GM23338 (cell line): ENCODE results near the gene MESP1. TPM values are rescaled to one million over a fixed set of nuclear protein-coding genes. Genes with fewer than 3 reads are reported as not detected.

Experiments used
- ATAC-seq: fragments of 200-7000 bp; cut with Tn5 transposase; 3 replicates; pipeline ENCODE4 v1.9.1; 2020
- DNase-seq: peaks from one replicate; pipeline ENCODE4 v3.0.0-alpha.2; 2015; ENCODE audit warnings: low spot score
- H2AFZ ChIP-seq: fragments of 200-600 bp; sonication (generic); 2 replicates; pipeline ENCODE4 v1.8.0; 2016; ENCODE audit warnings: antibody characterized with exemption, mild to moderate bottlenecking, moderate library complexity
- H3F3A ChIP-seq: fragments of 200-600 bp; sonication (generic); replicated peaks from 2 replicates; pipeline ENCODE4 v1.8.0; 2017; ENCODE audit warnings: antibody characterized with exemption, mixed run types, low read depth
- H3K27ac ChIP-seq: fragments of 200-600 bp; sonication (generic); 2 replicates; pipeline ENCODE4 v1.6.1; 2016; ENCODE audit warnings: low read depth
- H3K27me3 ChIP-seq: fragments of 200-600 bp; sonication (generic); 2 replicates; pipeline ENCODE4 v1.8.0; 2016; ENCODE audit warnings: mild to moderate bottlenecking, mixed run types, moderate library complexity; ENCODE audit not compliant: insufficient read depth
- H3K36me3 ChIP-seq: fragments of 200-600 bp; sonication (generic); 2 replicates; pipeline ENCODE4 v1.8.0; 2016; ENCODE audit warnings: mild to moderate bottlenecking; ENCODE audit not compliant: insufficient read depth
- H3K4me1 ChIP-seq: fragments of 200-600 bp; sonication (generic); 2 replicates; pipeline ENCODE4 v1.8.0; 2016; ENCODE audit warnings: mild to moderate bottlenecking, moderate library complexity; ENCODE audit not compliant: insufficient read depth
- H3K4me2 ChIP-seq: fragments of 200-600 bp; sonication (generic); 2 replicates; pipeline ENCODE4 v1.7.1; 2017; ENCODE audit warnings: mixed run types
- H3K4me3 ChIP-seq: fragments of 200-600 bp; sonication (generic); 2 replicates; pipeline ENCODE4 v1.6.1; 2016; ENCODE audit warnings: mixed run types
- H3K79me2 ChIP-seq: fragments of 200-600 bp; sonication (generic); replicated peaks from 2 replicates; pipeline ENCODE4 v1.8.0; 2017; ENCODE audit warnings: mild to moderate bottlenecking; ENCODE audit not compliant: insufficient read depth
- H3K9me2 ChIP-seq: fragments of 200-600 bp; sonication (generic); 2 replicates; pipeline ENCODE4 v1.8.0; 2017; ENCODE audit not compliant: insufficient read depth
- H4K20me1 ChIP-seq: fragments of 200-600 bp; sonication (generic); replicated peaks from 2 replicates; pipeline ENCODE4 v1.8.0; 2017; ENCODE audit warnings: mild to moderate bottlenecking; ENCODE audit not compliant: insufficient read depth
- H3K27ac Mint-ChIP-seq: 2 replicates; pipeline ENCODE4 v1.8.0; 2020; ENCODE audit warnings: inconsistent platforms, mild to moderate bottlenecking, moderate library complexity, mixed read lengths
- H3K27me3 Mint-ChIP-seq: 3 replicates; pipeline ENCODE4 v1.8.0; 2022; ENCODE audit warnings: low read depth, mild to moderate bottlenecking, moderate library complexity, mixed read lengths, inconsistent platforms; ENCODE audit not compliant: insufficient read depth, poor library complexity
- H3K36me3 Mint-ChIP-seq: 3 replicates; pipeline ENCODE4 v1.8.0; 2021; ENCODE audit warnings: low read depth, mild to moderate bottlenecking, inconsistent platforms, moderate library complexity, mixed read lengths
- H3K4me1 Mint-ChIP-seq: 3 replicates; pipeline ENCODE4 v1.8.0; 2020; ENCODE audit warnings: mild to moderate bottlenecking, inconsistent platforms, mixed read lengths
- H3K4me3 Mint-ChIP-seq: 3 replicates; pipeline ENCODE4 v1.8.0; 2021; ENCODE audit warnings: moderate library complexity, mild to moderate bottlenecking, inconsistent platforms, mixed read lengths
- H3K9me3 Mint-ChIP-seq: 3 replicates; pipeline ENCODE4 v1.8.0; 2020; ENCODE audit warnings: moderate library complexity, mild to moderate bottlenecking, inconsistent platforms, mixed read lengths
- CREB1 ChIP-seq: fragments of 250-450 bp; sonication (Bioruptor Pico); IDR thresholded peaks from 2 replicates; pipeline ENCODE4 v1.5.0; 2020; ENCODE audit warnings: low read depth, mild to moderate bottlenecking, moderate library complexity
- EZH2 ChIP-seq: fragments of 200-600 bp; sonication (generic); IDR thresholded peaks from one replicate; pipeline ENCODE4 v1.8.0; 2017; ENCODE audit warnings: antibody characterized with exemption, mild to moderate bottlenecking, low read depth; ENCODE audit not compliant: unreplicated experiment
- JUNB ChIP-seq: IDR thresholded peaks from one replicate; pipeline ENCODE4 v1.6.1; 2016; ENCODE audit warnings: antibody characterized with exemption; ENCODE audit not compliant: unreplicated experiment
- NANOG ChIP-seq: IDR thresholded peaks from 2 replicates; pipeline ENCODE4 v1.6.1; 2016; ENCODE audit warnings: antibody characterized with exemption, borderline replicate concordance
- POLR2AphosphoS5 ChIP-seq: IDR thresholded peaks from 2 replicates; pipeline ENCODE4 v1.6.1; 2016; ENCODE audit warnings: antibody characterized with exemption, low read depth
- STAT1 ChIP-seq: IDR thresholded peaks from one replicate; pipeline ENCODE4 v1.6.1; 2016; ENCODE audit warnings: antibody characterized with exemption; ENCODE audit not compliant: unreplicated experiment
- ZNF114 ChIP-seq: fragments of 250-450 bp; sonication (Bioruptor Pico); IDR thresholded peaks from 2 replicates; pipeline ENCODE4 v1.5.0; 2020; ENCODE audit warnings: mild to moderate bottlenecking, moderate library complexity
- ZNF331 ChIP-seq: fragments of 250-450 bp; sonication (Bioruptor Pico); IDR thresholded peaks from 2 replicates; pipeline ENCODE4 v1.5.0; 2020; ENCODE audit warnings: low read depth, mild to moderate bottlenecking, moderate library complexity
- polyA plus RNA-seq: library from polyadenylated mRNA; unstranded; fragments of >200 nt; fragmentation: Nextera tagmentation; extraction: Ambion mirVana; gene quantifications from 2 replicates; pipeline ENCODE4 v1.2.1, GENCODE V29; 2016
- total RNA-seq: library from RNA; depleted of rRNA; stranded (reverse); fragments of >200 nt; shearing (Covaris generic); gene quantifications from 2 replicates; pipeline ENCODE4 v1.2.3, GENCODE V29; 2014
- TF ChIP-seq, protein P1 (sequence below), 2 experiments: fragments of 200-600 bp in 1 of 2; sonication (generic) in 1 of 2; conservative IDR thresholded peaks; 2 replicates each; pipeline versions ENCODE4 v1.5.1 to v1.6.1; 2016 to 2017; ENCODE audit warnings: antibody characterized with exemption in 2 of 2, low read depth in 2 of 2, mild to moderate bottlenecking in 2 of 2, moderate library complexity in 1 of 2
- TF ChIP-seq, protein P2 (sequence below): IDR thresholded peaks from one replicate; pipeline ENCODE4 v1.6.1; 2018; ENCODE audit warnings: antibody characterized with exemption; ENCODE audit not compliant: unreplicated experiment
- TF ChIP-seq, protein P3 (sequence below): IDR thresholded peaks from 2 replicates; pipeline ENCODE4 v1.6.1; 2016; ENCODE audit warnings: antibody characterized with exemption

Gene MESP1
- total and polyA plus RNA-seq, 2 experiments from 2014 or later = 0.21 to 0.91 TPM

DNA sequence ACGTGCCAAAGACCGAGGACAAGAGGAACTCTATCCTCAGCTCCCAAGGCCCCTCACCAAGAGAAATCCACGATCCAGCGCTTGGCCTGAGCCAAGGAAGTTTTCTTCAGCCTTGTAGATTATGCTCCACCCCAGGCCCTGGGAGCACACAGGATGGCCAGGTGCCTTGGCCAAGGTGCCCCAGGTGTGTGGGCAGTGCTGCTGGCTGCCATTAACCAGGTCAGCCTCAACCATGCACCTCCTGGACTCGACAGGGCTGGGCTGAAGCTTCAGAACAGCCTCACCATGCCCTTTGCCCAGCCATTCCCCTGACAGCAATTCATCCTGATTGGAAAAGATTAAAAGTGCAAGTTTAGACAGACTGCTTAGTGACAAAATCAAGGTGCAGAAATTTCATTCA is 10.9 kb upstream of the MESP1 start:
- H3K4me1 Mint-ChIP-seq = peaks cover 13% of the 10 kb centered on the region
- no peak overlapping the region for H3K4me2 ChIP-seq
- DNase-seq (no peak), ATAC-seq (no peak)
- H3K79me2 ChIP-seq = no peaks in the 10 kb centered on the region
- TF ChIP-seq, protein P1, sequence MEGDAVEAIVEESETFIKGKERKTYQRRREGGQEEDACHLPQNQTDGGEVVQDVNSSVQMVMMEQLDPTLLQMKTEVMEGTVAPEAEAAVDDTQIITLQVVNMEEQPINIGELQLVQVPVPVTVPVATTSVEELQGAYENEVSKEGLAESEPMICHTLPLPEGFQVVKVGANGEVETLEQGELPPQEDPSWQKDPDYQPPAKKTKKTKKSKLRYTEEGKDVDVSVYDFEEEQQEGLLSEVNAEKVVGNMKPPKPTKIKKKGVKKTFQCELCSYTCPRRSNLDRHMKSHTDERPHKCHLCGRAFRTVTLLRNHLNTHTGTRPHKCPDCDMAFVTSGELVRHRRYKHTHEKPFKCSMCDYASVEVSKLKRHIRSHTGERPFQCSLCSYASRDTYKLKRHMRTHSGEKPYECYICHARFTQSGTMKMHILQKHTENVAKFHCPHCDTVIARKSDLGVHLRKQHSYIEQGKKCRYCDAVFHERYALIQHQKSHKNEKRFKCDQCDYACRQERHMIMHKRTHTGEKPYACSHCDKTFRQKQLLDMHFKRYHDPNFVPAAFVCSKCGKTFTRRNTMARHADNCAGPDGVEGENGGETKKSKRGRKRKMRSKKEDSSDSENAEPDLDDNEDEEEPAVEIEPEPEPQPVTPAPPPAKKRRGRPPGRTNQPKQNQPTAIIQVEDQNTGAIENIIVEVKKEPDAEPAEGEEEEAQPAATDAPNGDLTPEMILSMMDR (conservative IDR thresholded peaks at IDR 0.05; ENCODE audit: low read depth in 2 of 2) = no peak
- peaks cover 7% of the 10 kb centered on the region; the same call in 1 of the 2 replicates for H3K4me1 ChIP-seq
- no peaks in the 10 kb centered on the region for H3K27me3 ChIP-seq
- no peak overlapping the region for H2AFZ ChIP-seq
- no peaks in the 10 kb centered on the region for H3K36me3 ChIP-seq
- no peaks in the 10 kb centered on the region for H3F3A ChIP-seq
- H3K27me3 Mint-ChIP-seq = peaks cover 6% of the 10 kb centered on the region
- H3K4me3 ChIP-seq = no peak overlapping the region
- no peaks in the 10 kb centered on the region for H3K9me2 ChIP-seq
- H4K20me1 ChIP-seq = no peaks in the 10 kb centered on the region
- H3K27ac ChIP-seq = no peak overlapping the region
- H3K9me3 Mint-ChIP-seq = no peaks in the 10 kb centered on the region
- no peak overlapping the region for H3K27ac Mint-ChIP-seq
- no peak overlapping the region for H3K4me3 Mint-ChIP-seq
- no peaks in the 10 kb centered on the region for H3K36me3 Mint-ChIP-seq

DNA sequence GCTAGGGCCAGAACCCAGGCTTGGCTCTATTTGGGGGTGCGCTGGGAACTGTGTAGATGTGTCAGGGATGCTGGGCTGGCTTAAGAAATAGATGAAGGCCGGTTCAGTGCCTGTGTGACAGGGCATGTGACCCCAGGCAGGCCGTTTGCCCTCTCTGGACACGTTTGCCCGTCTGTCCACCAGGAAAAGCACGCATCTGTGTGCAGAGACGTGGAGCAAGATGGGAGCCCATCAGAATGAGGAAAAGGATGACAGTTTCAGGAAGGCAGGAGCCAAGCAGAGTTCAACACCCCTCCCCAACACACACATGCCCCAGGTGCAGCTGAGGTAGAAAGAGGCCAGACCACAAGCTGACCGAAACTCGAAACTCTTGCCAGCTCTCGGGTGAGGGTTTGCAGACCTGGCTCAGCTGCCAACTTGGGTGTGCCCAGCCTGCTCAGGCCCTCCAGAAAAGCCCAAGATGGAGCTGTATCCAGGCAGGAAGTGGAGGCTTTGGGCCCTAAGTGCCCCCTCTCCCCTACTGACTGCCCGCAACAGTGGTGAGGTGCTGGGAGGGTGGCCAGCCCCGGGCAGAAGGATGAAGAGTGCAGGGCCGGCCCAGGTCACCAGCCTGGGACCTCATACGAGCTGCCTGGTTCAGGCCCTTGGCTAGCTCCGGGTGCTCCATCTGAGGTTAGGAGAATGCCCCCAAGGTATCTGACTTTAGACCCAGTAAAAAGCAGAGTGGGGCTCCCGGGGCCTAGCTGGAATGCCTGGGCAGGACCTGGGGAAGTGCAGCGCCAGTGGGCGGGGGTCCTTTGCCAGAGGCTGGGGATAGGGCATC is 10.2 kb upstream of the MESP1 start:
- no peak overlapping the region; the same call in 1 of the 2 replicates for H2AFZ ChIP-seq
- TF ChIP-seq EZH2 (no peak), STAT1 (no peak), JUNB (no peak), POLR2AphosphoS5 (no peak), NANOG (no peak), ZNF331 (CRISPR knock-in tag) (no peak), CREB1 (CRISPR knock-in tag) (no peak), ZNF114 (CRISPR knock-in tag) (no peak)
- TF ChIP-seq, protein P2, sequence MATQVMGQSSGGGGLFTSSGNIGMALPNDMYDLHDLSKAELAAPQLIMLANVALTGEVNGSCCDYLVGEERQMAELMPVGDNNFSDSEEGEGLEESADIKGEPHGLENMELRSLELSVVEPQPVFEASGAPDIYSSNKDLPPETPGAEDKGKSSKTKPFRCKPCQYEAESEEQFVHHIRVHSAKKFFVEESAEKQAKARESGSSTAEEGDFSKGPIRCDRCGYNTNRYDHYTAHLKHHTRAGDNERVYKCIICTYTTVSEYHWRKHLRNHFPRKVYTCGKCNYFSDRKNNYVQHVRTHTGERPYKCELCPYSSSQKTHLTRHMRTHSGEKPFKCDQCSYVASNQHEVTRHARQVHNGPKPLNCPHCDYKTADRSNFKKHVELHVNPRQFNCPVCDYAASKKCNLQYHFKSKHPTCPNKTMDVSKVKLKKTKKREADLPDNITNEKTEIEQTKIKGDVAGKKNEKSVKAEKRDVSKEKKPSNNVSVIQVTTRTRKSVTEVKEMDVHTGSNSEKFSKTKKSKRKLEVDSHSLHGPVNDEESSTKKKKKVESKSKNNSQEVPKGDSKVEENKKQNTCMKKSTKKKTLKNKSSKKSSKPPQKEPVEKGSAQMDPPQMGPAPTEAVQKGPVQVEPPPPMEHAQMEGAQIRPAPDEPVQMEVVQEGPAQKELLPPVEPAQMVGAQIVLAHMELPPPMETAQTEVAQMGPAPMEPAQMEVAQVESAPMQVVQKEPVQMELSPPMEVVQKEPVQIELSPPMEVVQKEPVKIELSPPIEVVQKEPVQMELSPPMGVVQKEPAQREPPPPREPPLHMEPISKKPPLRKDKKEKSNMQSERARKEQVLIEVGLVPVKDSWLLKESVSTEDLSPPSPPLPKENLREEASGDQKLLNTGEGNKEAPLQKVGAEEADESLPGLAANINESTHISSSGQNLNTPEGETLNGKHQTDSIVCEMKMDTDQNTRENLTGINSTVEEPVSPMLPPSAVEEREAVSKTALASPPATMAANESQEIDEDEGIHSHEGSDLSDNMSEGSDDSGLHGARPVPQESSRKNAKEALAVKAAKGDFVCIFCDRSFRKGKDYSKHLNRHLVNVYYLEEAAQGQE = no peak
- TF ChIP-seq, protein P3, sequence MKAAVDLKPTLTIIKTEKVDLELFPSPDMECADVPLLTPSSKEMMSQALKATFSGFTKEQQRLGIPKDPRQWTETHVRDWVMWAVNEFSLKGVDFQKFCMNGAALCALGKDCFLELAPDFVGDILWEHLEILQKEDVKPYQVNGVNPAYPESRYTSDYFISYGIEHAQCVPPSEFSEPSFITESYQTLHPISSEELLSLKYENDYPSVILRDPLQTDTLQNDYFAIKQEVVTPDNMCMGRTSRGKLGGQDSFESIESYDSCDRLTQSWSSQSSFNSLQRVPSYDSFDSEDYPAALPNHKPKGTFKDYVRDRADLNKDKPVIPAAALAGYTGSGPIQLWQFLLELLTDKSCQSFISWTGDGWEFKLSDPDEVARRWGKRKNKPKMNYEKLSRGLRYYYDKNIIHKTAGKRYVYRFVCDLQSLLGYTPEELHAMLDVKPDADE = no peak
- TF ChIP-seq, protein P1 (conservative IDR thresholded peaks at IDR 0.05; ENCODE audit: low read depth in 2 of 2) = no peak; a peak in 1 of 4 replicates

More for the DNA sequence above, 10.2 kb upstream of the MESP1 start:
- H3K36me3 ChIP-seq = no peaks in the 10 kb centered on the region
- peaks cover 7% of the 10 kb centered on the region for H3K27me3 Mint-ChIP-seq
- no peak overlapping the region for H3K4me2 ChIP-seq
- no peaks in the 10 kb centered on the region for H3K36me3 Mint-ChIP-seq
- no peaks in the 10 kb centered on the region for H3K9me2 ChIP-seq
- H3F3A ChIP-seq = no peaks in the 10 kb centered on the region
- H3K79me2 ChIP-seq = no peaks in the 10 kb centered on the region
- ATAC-seq = no peak; the same call in 1 of the 3 replicates
- no peaks in the 10 kb centered on the region for H3K27me3 ChIP-seq
- H3K27ac Mint-ChIP-seq = no peak overlapping the region
- H3K4me3 ChIP-seq = no peak overlapping the region
- DNase-seq = no peak
- H3K4me1 ChIP-seq = peaks cover 7% of the 10 kb centered on the region; the same call in 1 of the 2 replicates
- H3K27ac ChIP-seq = no peak overlapping the region
- no peaks in the 10 kb centered on the region for H3K9me3 Mint-ChIP-seq
- H4K20me1 ChIP-seq = no peaks in the 10 kb centered on the region
- peaks cover 13% of the 10 kb centered on the region for H3K4me1 Mint-ChIP-seq
- H3K4me3 Mint-ChIP-seq = no peak overlapping the region
